ENCODE results near the gene TRIM61. TPM values are rescaled to one million over a fixed set of nuclear protein-coding genes. Genes with fewer than 3 reads are reported as not detected.

Gene TRIM61
- total RNA-seq, 1 experiment from 2014 or later, result not detected

DNA sequence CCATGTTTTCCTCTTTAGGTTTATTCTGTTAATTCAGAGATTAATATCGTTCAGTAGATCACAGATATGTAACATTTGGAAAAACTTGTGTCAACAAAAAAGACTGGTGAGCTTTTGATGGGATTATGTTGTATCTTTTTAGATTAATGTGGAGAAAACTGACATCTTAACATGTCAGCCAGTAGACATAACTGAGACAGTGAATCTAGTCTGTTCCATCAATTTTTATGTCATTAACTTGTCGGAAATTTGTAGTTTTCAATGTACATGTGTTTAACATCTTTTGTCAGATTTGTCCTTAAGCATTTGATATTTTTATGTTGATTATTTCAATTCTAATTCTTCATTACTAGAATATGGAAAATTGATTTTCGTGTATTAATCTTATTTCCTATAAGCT is 58.5 kb downstream of the TRIM61 start:
- Histone ChIP-seq H3K4me3 (no peak overlapping the region), H3K27ac (no peak overlapping the region), H3K4me1 (replicated peaks) (peaks cover 1% of the 10 kb centered on the region; the same call in 1 of the 2 replicates)

More for the DNA sequence above, 58.5 kb downstream of the TRIM61 start:
- no peaks in the 10 kb centered on the region for H3K9me3 ChIP-seq (replicated peaks)
- H3K36me3 ChIP-seq, result no peaks in the 10 kb centered on the region
- no peak for DNase-seq (ENCODE audit: low read depth in 1 of 2, low spot score in 2 of 2)
- H3K27me3 ChIP-seq (replicated peaks), result no peaks in the 10 kb centered on the region

Other genes starting within 250 kb of the TRIM61 start
- not detected in 2 replicates for gene SMIM31, start 223.5 kb downstream of the TRIM61 start, total RNA-seq (2014; rRNA removed; shearing (Covaris generic))
- gene APELA, start 100.5 kb downstream of the TRIM61 start, total RNA-seq (2014; rRNA removed; shearing (Covaris generic)), result 17.7 and 24.9 TPM in 2 replicates
- gene TRIM60, start 54.3 kb upstream of the TRIM61 start, total RNA-seq (2014; rRNA removed; shearing (Covaris generic)), result not detected in 2 replicates
- gene TRIM75, start 76.2 kb upstream of the TRIM61 start, total RNA-seq (2014; rRNA removed; shearing (Covaris generic)), result not detected in 2 replicates
- gene TMEM192, start 135.2 kb upstream of the TRIM61 start, total RNA-seq (2014; rRNA removed; shearing (Covaris generic)), result 7.4 and 14.4 TPM in 2 replicates
- 30.9 and 54.6 TPM in 2 replicates for gene KLHL2, start 229.9 kb upstream of the TRIM61 start, total RNA-seq (2014; rRNA removed; shearing (Covaris generic))

Data from SJSA1 (cell line).